Activated effector memory CD4-positive, alpha-beta T cell treated with Interleukin-2 at 50 U/mL for 16 hours (primary cell): ENCODE results near the gene TBC1D9B.

Experiments used
- DNase-seq: peaks from one replicate; pipeline ENCODE4 v3.0.0-alpha.2; 2020

Gene TBC1D9B

GRCh38 chr5:179907556-179908324, at the start of gene TBC1D9B:
Gene TBC1D9B (minus strand): TSS chr5:179907897. CDS start chr5:179907821, 76 bp downstream.
- peak; percentile 64 for DNase-seq

DNA sequence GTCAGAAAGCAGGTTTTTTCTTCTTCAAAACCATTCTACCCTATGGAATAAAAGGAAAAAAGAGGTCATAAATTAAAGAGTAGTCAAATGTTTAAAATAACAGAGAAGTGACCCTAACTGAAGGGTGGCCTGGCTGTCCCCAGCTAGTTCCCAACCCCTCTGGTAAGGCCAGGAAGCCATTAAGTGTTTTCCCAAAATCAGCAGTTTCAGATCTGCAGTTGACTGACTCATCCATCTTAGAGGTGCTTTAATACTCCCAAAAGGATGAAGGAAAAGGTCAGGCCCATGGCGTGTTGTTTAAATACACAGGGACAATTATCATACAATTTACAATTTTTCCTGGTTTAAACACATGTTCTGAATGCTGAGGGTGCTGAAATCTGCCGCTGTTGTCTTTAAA, 47.9 kb upstream of the TBC1D9B start:
- no peak for DNase-seq

DNA sequence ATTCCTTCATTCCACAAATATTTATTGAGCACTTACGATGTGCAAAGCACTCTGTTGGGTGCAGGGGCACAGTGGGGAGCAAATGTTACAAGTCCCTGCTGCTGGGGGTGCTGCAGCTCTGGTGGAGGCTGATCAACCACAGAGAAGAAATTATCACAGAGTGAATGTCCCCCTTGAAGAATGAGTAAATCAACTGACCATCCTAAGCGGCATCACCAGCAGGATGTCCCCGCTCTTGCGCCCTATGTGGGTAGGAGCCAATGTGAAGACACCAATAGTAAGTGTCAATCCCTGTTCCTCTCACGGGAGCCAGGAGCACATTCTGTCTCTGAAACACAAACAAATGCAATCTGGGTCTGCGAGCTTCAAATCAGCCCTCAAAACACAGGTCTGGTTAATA, 47.4 kb upstream of the TBC1D9B start:
- DNase-seq, result no peak

DNA sequence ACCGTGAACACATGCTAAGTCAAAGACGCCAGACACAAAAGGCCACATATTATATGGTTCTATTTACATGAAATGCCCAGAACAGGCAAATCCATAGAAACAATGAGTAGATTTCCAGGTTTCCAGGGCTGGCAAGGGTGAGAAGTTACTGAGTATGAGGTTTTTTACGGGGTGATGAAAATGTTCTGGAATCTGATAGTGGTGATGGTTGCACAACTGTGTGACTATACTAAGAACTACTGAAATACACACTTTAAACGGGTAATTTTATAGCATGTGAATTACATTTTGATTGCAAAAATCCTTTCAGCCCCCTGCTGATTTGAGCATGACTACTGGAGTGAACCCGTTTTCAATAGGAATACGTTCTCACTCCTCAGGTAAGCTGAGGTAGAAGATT, 46.7 kb upstream of the TBC1D9B start:
- DNase-seq, result no peak

GRCh38 chr5:179953987-179954386, 46.3 kb upstream of the TBC1D9B start:
- DNase-seq, result no peak

GRCh38 chr5:179936976-179937681, 29.4 kb upstream of the TBC1D9B start:
- no peak for DNase-seq

DNA sequence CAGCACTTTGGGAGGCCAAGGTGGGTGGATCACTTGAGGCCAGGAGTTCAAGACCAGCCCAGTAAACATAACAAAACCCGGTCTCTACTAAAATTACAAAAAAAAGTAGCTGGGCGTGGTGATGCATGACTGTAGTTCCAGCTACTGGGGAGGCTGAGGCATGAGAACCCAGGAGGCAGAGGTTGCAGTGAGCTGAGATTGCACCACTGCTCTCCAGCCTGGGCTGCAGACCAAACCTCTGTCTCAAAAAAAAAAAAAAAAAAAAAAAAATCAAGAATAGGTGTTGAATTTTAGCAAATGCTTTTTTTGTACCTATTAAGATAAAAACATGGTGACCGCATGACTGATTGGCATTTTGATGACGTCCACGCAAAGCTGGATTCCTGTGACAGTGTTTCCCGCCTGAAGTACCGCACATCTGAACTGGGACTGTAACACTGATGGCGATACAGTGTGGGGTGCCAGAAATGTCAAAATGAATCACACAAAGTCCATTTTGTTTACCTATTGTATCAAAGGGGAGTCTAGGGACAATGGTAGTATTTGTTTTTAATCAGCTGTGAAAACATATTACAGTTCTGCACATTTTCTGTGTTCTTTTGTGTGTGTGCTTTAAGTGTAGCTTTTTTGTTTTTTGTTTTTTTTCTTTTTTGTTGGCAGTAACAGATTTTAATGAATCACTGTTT, 23.2 kb upstream of the TBC1D9B start:
- no peak for DNase-seq

GRCh38 chr5:179927824-179928223, 20.1 kb upstream of the TBC1D9B start:
- DNase-seq, result no peak

- no peak for DNase-seq
These were observed 19.0 kb upstream of the TBC1D9B start for GRCh38 chr5:179926657-179927056.

DNA sequence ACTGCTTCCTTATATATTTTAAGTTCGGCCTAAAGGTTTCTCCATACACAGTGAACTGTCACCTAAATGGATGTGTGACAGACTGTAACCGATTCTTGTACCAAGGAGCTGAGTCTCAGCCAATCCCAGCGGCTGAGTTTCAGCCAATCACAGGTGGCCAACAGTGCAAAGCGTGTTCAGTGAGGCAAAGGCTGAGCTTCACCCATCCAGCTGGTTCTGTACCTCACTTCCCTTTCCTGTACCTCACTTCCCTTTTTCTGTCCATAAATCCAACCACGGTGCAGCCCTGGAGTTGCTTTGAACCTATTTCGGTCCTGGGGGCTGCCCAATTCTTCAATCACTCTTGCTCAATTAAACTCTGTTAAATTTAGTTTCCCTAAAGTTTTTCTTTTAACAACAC, 15.7 kb upstream of the TBC1D9B start:
- DNase-seq, result no peak

- DNase-seq, result no peak
These were observed 12.5 kb upstream of the TBC1D9B start for GRCh38 chr5:179920175-179920574.

GRCh38 chr5:179919487-179920060, 11.9 kb upstream of the TBC1D9B start:
- DNase-seq, result no peak

GRCh38 chr5:179918742-179919486, 11.2 kb upstream of the TBC1D9B start:
- no peak for DNase-seq

DNA sequence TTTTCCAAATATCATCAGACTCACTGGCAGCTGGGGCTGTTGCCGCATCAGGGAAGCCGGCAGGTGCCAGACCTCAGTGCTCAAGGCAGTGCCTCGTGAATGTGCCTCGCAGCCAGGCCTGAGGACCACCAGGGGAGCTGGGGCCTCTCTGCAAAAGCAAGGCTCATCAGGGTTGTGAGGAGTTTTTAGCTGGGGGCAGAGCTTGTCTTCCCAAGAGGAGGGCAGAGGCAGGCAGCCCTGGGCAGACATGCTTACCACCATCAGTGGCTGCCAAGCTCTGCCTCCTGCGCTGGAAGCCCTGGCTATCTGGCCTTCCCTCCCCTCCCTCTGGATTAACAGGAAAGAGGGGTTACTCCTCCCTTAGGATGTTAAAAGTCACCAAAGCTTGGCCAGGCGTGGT, 8.8 kb upstream of the TBC1D9B start:
- DNase-seq, result no peak

DNA sequence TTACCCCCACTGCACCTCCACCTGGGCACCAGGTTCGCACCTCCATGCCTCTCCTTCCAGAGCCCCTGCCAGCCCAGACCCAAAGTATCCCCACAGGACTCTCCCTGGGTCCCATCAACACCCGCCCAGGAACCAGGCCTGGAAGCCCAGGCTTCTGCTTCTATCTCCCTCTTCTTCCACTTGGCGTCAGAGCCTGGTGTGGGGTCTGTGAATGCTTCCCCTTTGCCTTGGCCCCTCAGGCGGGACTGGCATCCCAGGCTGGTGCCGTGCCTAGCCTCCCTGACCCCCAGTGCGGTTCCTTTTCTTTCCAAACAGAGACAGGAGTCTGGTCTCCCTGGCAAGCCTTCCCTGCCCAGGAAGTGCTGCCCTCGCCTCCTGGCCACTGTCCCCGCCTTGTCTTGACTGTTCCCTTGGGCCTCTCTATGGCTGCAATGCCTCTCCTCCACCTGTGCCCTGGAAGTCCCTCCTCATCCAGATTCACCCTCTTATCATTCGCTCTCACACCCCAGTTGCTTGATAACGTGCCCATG, 7.8 kb upstream of the TBC1D9B start:
- DNase-seq, result no peak

- no peak for DNase-seq
These were observed 6.5 kb upstream of the TBC1D9B start for GRCh38 chr5:179914032-179914755.

DNA sequence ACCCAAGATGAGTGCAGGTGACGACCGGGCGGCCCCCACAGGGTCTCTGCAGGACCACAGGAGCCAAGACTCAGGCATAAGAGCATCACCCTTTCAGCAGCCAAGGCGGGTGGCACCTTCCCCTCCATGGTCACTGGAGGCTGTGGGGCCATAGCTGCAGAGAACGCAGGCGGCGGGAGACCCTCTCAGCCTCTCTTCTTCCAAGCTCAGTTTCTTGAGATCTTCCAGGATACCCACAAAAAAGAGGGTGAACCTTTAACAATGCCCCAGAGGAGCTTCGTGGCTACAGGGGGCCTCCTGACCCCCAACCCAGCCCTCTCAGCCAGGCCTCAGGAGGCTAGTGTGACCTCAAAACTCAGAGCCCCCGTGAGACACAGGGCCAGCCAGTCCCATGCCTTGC, 5.8 kb upstream of the TBC1D9B start:
- no peak for DNase-seq

DNA sequence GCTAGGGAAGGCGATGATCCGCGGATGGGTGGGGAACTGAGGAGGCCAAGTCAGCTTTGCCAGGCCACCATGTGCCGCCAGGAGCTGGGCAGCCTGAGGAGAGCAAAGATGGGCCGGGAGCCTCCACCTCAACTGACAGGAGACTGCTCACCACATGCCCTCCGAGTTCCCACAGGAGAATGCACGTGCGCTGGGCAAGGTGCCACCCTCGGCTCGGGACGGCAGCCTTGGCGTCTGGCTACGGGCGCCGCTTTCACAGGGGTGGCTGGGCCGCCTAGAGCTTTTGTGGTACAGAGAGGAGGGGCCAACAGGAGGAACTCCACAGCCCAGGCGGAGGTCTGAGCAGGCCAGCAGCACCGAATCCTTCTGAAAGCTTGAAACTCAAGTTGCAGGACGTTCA, 5.3 kb upstream of the TBC1D9B start:
- no peak for DNase-seq

DNA sequence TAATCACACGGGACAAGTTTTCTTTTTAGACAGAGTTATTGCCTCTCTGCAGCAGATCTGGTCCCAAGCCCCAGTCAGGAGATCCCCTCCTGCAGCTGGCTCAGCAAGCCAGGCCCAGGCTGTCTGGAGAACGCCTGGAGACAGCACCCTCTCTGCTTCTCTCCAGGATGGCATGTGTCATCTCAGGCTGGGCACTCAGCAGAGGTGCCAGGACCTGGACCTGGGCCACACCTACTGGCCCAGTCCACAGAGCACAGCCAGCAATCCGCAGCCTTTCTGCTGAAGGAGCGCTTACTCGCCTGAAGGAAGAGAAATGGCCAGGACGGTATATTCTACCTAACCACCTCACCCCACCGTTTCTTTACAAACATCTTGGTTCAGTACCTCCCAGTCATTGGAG, 4.7 kb upstream of the TBC1D9B start:
- DNase-seq, result no peak

GRCh38 chr5:179909224-179909623, 1.5 kb upstream of the TBC1D9B start:
- DNase-seq, result no peak

GRCh38 chr5:179908528-179908927, 831 bp upstream of the TBC1D9B start:
- no peak for DNase-seq
